ENCODE measurements around the gene EHF.

GRCh38 chr11:34593085-34593484, 27.8 kb upstream of the EHF start:
- TF ChIP-seq CTCF (IDR thresholded peaks at IDR 0.05) (no peak), GATA2 (CRISPR knock-in tag; IDR thresholded peaks at IDR 0.05) (no peak), TAF1 (IDR thresholded peaks at IDR 0.05; ENCODE audit: borderline replicate concordance, low read depth, low read length) (no peak)

All from SK-N-SH (cell line).